IMR-90 (cell line): Measurements from ENCODE around the gene FOXB2. TPM values are rescaled to one million over a fixed set of nuclear protein-coding genes. Genes with fewer than 3 reads are reported as not detected.

Source experiments
- ATAC-seq: fragments of 200-7000 bp; cut with Tn5 transposase; 2 replicates; pipeline ENCODE4 v1.9.1; 2020; ENCODE audit warnings: low read depth, mild to moderate bottlenecking, moderate library complexity
- BruUV-seq: library from RNA; stranded (reverse); fragments of 400-500 nt; replicated peaks from 2 replicates; lab custom pipeline; 2021; lab: Mats Ljungman, UMichigan
- CTCF ChIA-PET: fragments of 300-600 bp; formaldehyde crosslinking; extraction: SDS; loops from one replicate; lab custom pipeline; 2021; ENCODE audit warnings: antibody characterized with exemption; lab: Yijun Ruan, JAX
- POLR2A ChIA-PET: fragments of 300-600 bp; sonication (Branson Sonifier 250); formaldehyde crosslinking; loops from one replicate; lab custom pipeline; 2022; ENCODE audit warnings: antibody characterized with exemption; ENCODE audit not compliant: unreplicated experiment; lab: Charles Lee
- DNase-seq: peaks from one replicate; pipeline ENCODE4 v3.0.0; 2013
- H2AFZ ChIP-seq: replicated peaks from 2 replicates; pipeline ENCODE3; 2013; ENCODE audit warnings: low read length, mild to moderate bottlenecking; ENCODE audit not compliant: poor library complexity
- H2AK5ac ChIP-seq: 2 replicates; pipeline ENCODE4 v1.6.1; 2013; ENCODE audit warnings: low read depth, low read length, inconsistent platforms
- H2AK9ac ChIP-seq: replicated peaks from 2 replicates; pipeline ENCODE3; 2013; ENCODE audit warnings: mild to moderate bottlenecking, low read depth, low read length, moderate library complexity; ENCODE audit not compliant: poor library complexity
- H2BK120ac ChIP-seq: 2 replicates; pipeline ENCODE4 v1.6.1; 2013; ENCODE audit warnings: low read depth, low read length, inconsistent platforms
- H2BK15ac ChIP-seq: 3 replicates; pipeline ENCODE4 v1.6.1; 2013; ENCODE audit warnings: low read depth, low read length, inconsistent platforms
- H2BK20ac ChIP-seq: 2 replicates; pipeline ENCODE4 v1.6.1; 2013; ENCODE audit warnings: low read depth, mild to moderate bottlenecking, inconsistent platforms, low read length, moderate library complexity
- H2BK5ac ChIP-seq: 2 replicates; pipeline ENCODE4 v1.6.1; 2013; ENCODE audit warnings: mild to moderate bottlenecking, low read depth, low read length, inconsistent platforms; ENCODE audit not compliant: poor library complexity, severe bottlenecking
- H3K14ac ChIP-seq: replicated peaks from 2 replicates; pipeline ENCODE4 v1.6.1; 2013; ENCODE audit warnings: low read depth, low read length, inconsistent platforms
- H3K18ac ChIP-seq: 2 replicates; pipeline ENCODE4 v1.6.1; 2013; ENCODE audit warnings: low read depth, low read length, control low read depth
- H3K23ac ChIP-seq: 2 replicates; pipeline ENCODE4 v1.6.1; 2013; ENCODE audit warnings: low read depth, low read length, inconsistent platforms
- H3K27ac ChIP-seq: 2 replicates; pipeline ENCODE4 v1.5.1; 2013; ENCODE audit warnings: mild to moderate bottlenecking, control low read depth, low read length; ENCODE audit not compliant: insufficient read depth
- H3K27me3 ChIP-seq: 2 replicates; pipeline ENCODE4 v1.6.1; 2013; ENCODE audit warnings: low read length; ENCODE audit not compliant: control insufficient read depth, insufficient read depth
- H3K36me3 ChIP-seq: 2 replicates; pipeline ENCODE4 v1.6.1; 2013; ENCODE audit warnings: low read length, mixed read lengths; ENCODE audit not compliant: control insufficient read depth, insufficient read depth
- H3K4ac ChIP-seq: 2 replicates; pipeline ENCODE4 v1.6.1; 2013; ENCODE audit warnings: low read depth, low read length, inconsistent platforms
- H3K4me1 ChIP-seq: 2 replicates; pipeline ENCODE4 v1.6.1; 2013; ENCODE audit warnings: low read length, mixed read lengths; ENCODE audit not compliant: control insufficient read depth, insufficient read depth
- H3K4me2 ChIP-seq: 2 replicates; pipeline ENCODE4 v1.6.1; 2013; ENCODE audit warnings: low read depth, mild to moderate bottlenecking, control low read depth, low read length, moderate library complexity
- H3K4me3 ChIP-seq: 2 replicates; pipeline ENCODE4 v1.5.1; 2013; ENCODE audit warnings: low read depth, mild to moderate bottlenecking, control low read depth, low read length, moderate library complexity; ENCODE audit not compliant: insufficient read depth
- H3K56ac ChIP-seq: 2 replicates; pipeline ENCODE4 v1.6.1; 2013; ENCODE audit warnings: low read length, inconsistent platforms; ENCODE audit not compliant: insufficient read depth; ENCODE audit errors: extremely low read depth
- H3K79me1 ChIP-seq, 2 experiments: 2 replicates each; pipeline ENCODE4 v1.6.1; 2013; ENCODE audit warnings: low read length in 2 of 2, inconsistent platforms in 1 of 2, low read depth in 1 of 2
- H3K9ac ChIP-seq: 2 replicates; pipeline ENCODE4 v1.6.1; 2013; ENCODE audit warnings: low read depth, low read length, control low read depth
- H3K9me1 ChIP-seq: 2 replicates; pipeline ENCODE4 v1.6.1; 2013; ENCODE audit warnings: low read length, inconsistent platforms; ENCODE audit not compliant: insufficient read depth
- H3K9me3 ChIP-seq: 2 replicates; pipeline ENCODE4 v1.6.1; 2013; ENCODE audit warnings: low read length; ENCODE audit not compliant: control insufficient read depth, insufficient read depth
- H4K20me1 ChIP-seq: 2 replicates; pipeline ENCODE4 v1.6.1; 2013; ENCODE audit warnings: low read length, inconsistent platforms; ENCODE audit not compliant: insufficient read depth
- H4K5ac ChIP-seq: 2 replicates; pipeline ENCODE4 v1.6.1; 2013; ENCODE audit warnings: mild to moderate bottlenecking, low read depth, low read length, control low read depth
- H4K8ac ChIP-seq, 2 experiments: 2 replicates each; pipeline ENCODE4 v1.6.1; 2013; ENCODE audit warnings: low read depth in 2 of 2, low read length in 2 of 2, control low read depth in 1 of 2, inconsistent platforms in 1 of 2
- H4K91ac ChIP-seq: 2 replicates; pipeline ENCODE4 v1.6.1; 2013; ENCODE audit warnings: low read depth, low read length, inconsistent platforms; ENCODE audit not compliant: insufficient read depth
- CEBPB ChIP-seq: IDR thresholded peaks from 2 replicates; pipeline ENCODE4 v1.6.1; 2012; ENCODE audit warnings: low read depth, low read length, improper control_type of control experiment
- CTCF ChIP-seq: conservative IDR thresholded peaks from 2 replicates; pipeline ENCODE4 v1.5.1; 2012; ENCODE audit warnings: mild to moderate bottlenecking, low read depth, low read length, improper control_type of control experiment
- MAZ ChIP-seq: IDR thresholded peaks from 2 replicates; pipeline ENCODE4 v1.6.1; 2012; ENCODE audit warnings: low read depth, mild to moderate bottlenecking, low read length, improper control_type of control experiment, moderate library complexity, borderline replicate concordance
- MXI1 ChIP-seq: IDR thresholded peaks from 2 replicates; pipeline ENCODE4 v1.6.1; 2012; ENCODE audit warnings: low read depth, mild to moderate bottlenecking, low read length, moderate library complexity, borderline replicate concordance
- NFE2L2 ChIP-seq: fragments of 150-350 bp; IDR thresholded peaks from 2 replicates; pipeline ENCODE4 v1.6.1; 2016; ENCODE audit warnings: low read depth, mild to moderate bottlenecking, low read length
- POLR2A ChIP-seq: IDR thresholded peaks from 2 replicates; pipeline ENCODE4 v1.6.1; 2012; ENCODE audit warnings: mild to moderate bottlenecking, low read depth, low read length
- RAD21 ChIP-seq: IDR thresholded peaks from 2 replicates; pipeline ENCODE4 v1.6.1; 2012; ENCODE audit warnings: low read length, improper control_type of control experiment
- WGBS, 2 experiments: methylation state at CpG; one replicate each; pipeline versions ENCODE4 v1.1.5 to v1.1.7; 2013; ENCODE audit warnings: missing lambda C conversion rate in 2 of 2; ENCODE audit not compliant: insufficient read length in 1 of 2; ENCODE audit errors: extremely low coverage in 2 of 2; 5-methylcytosine and 5-hydroxymethylcytosine counted together
- dilution Hi-C: fragments of 300-500 bp; cut with HindIII; formaldehyde crosslinking; loops from one replicate; pipeline ENCODE4 v1.14.3; 2018; ENCODE audit warnings: low sequenced_read_pairs; ENCODE audit not compliant: unreplicated experiment
- in situ Hi-C: fragments of 300-500 bp; cut with MboI; formaldehyde crosslinking; loops from 3 replicates; pipeline ENCODE4 v1.14.3; 2019; ENCODE audit warnings: low sequenced_read_pairs, inconsistent platforms, mixed read lengths
- intact Hi-C: fragments of 100-400 bp; cut with micrococcal nuclease; formaldehyde crosslinking; loops from 2 replicates; pipeline ENCODE4 v1.10.0; 2022
- polyA plus RNA-seq, 3 experiments: library from polyadenylated mRNA; depleted of rRNA; stranded (reverse); fragments of >200 nt; gene quantifications; 2 replicates each; pipeline ENCODE4 v1.2.3, GENCODE V29; 2012; ENCODE audit warnings: low replicate concordance in 1 of 3
- total RNA-seq: library from RNA; depleted of rRNA; stranded (reverse); fragments of >200 nt; gene quantifications from 2 replicates; pipeline ENCODE4 v1.2.3, GENCODE V29; 2012
- TF ChIP-seq, protein P1 (sequence below): fragments of 150-350 bp; IDR thresholded peaks from 2 replicates; pipeline ENCODE4 v1.6.1; 2017; ENCODE audit warnings: mild to moderate bottlenecking, antibody characterized with exemption, low read length, low read depth

FOXB2 gene
- total and polyA plus RNA-seq, 2 of the 4 experiments (the other 2 are of a cell fraction) = not detected

DNA sequence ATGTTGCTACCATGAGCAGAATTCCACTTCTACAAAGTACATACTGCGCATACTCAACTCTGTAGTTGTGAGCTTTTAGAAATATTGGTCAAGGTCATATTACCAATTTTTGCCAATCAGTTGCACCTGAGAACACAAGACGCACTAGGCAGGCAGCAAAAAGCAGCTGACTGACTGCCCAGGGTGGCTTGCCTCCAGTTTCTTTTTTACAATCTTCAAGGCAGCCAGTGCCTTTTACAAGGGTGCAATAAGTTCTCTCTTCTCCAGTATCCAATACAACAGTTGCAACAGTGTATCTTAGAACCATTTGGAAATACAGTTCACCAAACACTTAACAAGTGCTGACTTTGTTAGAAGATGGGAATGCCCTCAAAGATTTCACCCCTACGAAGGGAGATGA is 16.1 kb upstream of the FOXB2 start:
- intact Hi-C loops = no loop called here
- POLR2A ChIA-PET = no interaction called here
- no peak overlapping the region for H2AK5ac ChIP-seq
- H3K4ac ChIP-seq = no peak overlapping the region
- H3K18ac ChIP-seq = no peak overlapping the region
- H2BK5ac ChIP-seq = no peak overlapping the region
- H3K23ac ChIP-seq = no peak overlapping the region
- no peak overlapping the region for H2BK20ac ChIP-seq
- H4K8ac ChIP-seq = no peak overlapping the region
- H3K14ac ChIP-seq = no peak overlapping the region
- no CpG with 5 or more reads among the region's 3 CpGs for WGBS, 2 experiments
- no peak for ATAC-seq
- H3K9ac ChIP-seq = no peak overlapping the region
- H3K4me2 ChIP-seq = no peak overlapping the region
- CTCF ChIA-PET = no interaction called here
- no peak overlapping the region for H3K27ac ChIP-seq
- H2BK120ac ChIP-seq = no peak overlapping the region
- no peak overlapping the region for H4K5ac ChIP-seq
- DNase-seq = no peak
- H3K36me3 ChIP-seq = no peaks in the 10 kb centered on the region
- no peak overlapping the region for H2AFZ ChIP-seq
- no peaks in the 10 kb centered on the region for H3K79me1 ChIP-seq
- H3K4me3 ChIP-seq = no peak overlapping the region
- H3K9me1 ChIP-seq = no peaks in the 10 kb centered on the region
- H4K91ac ChIP-seq = no peak overlapping the region
- peaks cover 5% of the 10 kb centered on the region for H3K27me3 ChIP-seq
- H3K56ac ChIP-seq = no peak overlapping the region
- H3K9me3 ChIP-seq = no peaks in the 10 kb centered on the region
- H2BK15ac ChIP-seq = no peak overlapping the region
- no peaks in the 10 kb centered on the region for H3K4me1 ChIP-seq
- BruUV-seq = no TSS peak
- dilution Hi-C loops = no loop called here
- in situ Hi-C loops = no loop called here
- no peak overlapping the region for H2AK9ac ChIP-seq
- no peaks in the 10 kb centered on the region for H4K20me1 ChIP-seq
- TF ChIP-seq MXI1 (no peak), NFE2L2 (no peak), CTCF (no peak), POLR2A (no peak), RAD21 (no peak), CEBPB (no peak), MAZ (no peak)
- TF ChIP-seq, protein P1, sequence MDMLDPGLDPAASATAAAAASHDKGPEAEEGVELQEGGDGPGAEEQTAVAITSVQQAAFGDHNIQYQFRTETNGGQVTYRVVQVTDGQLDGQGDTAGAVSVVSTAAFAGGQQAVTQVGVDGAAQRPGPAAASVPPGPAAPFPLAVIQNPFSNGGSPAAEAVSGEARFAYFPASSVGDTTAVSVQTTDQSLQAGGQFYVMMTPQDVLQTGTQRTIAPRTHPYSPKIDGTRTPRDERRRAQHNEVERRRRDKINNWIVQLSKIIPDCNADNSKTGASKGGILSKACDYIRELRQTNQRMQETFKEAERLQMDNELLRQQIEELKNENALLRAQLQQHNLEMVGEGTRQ = no peak
